ENCODE data around the gene SLC9A9.

SLC9A9 gene

DNA sequence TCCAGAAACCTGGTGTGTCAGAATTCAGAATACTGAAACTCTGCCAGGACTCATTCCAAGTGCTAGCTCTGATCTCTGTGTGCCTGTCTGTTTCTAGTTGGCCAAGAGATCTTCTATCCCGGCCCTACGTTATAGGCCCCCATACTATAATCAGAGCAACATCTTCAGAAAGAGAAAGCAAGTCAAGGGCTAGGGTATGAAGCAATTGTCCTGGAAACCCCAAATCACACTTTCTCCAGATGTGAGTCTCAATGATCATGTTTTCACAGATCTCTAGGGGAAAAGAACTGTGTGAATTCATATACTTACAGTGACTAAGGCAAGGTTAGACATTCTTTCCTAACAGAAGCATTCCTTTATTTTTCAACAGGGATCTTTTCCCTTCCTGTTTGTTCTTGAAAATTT is 309.7 kb downstream of the SLC9A9 start:
- TF ChIP-seq, protein P1, sequence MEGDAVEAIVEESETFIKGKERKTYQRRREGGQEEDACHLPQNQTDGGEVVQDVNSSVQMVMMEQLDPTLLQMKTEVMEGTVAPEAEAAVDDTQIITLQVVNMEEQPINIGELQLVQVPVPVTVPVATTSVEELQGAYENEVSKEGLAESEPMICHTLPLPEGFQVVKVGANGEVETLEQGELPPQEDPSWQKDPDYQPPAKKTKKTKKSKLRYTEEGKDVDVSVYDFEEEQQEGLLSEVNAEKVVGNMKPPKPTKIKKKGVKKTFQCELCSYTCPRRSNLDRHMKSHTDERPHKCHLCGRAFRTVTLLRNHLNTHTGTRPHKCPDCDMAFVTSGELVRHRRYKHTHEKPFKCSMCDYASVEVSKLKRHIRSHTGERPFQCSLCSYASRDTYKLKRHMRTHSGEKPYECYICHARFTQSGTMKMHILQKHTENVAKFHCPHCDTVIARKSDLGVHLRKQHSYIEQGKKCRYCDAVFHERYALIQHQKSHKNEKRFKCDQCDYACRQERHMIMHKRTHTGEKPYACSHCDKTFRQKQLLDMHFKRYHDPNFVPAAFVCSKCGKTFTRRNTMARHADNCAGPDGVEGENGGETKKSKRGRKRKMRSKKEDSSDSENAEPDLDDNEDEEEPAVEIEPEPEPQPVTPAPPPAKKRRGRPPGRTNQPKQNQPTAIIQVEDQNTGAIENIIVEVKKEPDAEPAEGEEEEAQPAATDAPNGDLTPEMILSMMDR (IDR thresholded peaks at IDR 0.05; ENCODE audit: control insufficient read depth, insufficient read depth, low read depth, low read length, missing control alignments), result no peak
- no peak overlapping the region for H3K4me3 ChIP-seq (ENCODE audit: control insufficient read depth, low read depth, low read length)
- peak; percentile 67 for DNase-seq (ENCODE audit: low read depth)

DNA sequence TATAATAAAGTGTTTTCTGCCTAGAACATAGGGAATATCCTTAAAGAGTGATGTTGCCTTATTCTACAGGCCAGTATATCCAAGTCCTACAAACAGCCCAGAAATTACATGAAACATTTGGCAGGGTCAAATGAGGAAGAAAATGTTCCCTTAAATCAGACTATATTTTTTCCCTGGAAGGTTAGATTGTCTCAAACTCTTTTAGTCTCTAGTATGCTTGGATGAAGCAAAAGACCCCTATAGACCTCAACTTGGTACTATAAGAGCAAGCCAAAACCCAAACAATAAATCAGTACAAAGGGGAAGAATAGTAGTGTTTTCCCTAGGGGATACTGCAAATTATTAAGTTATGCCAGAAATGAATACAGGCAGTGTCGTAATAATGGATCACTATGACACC is 310.2 kb downstream of the SLC9A9 start:
- DNase-seq (ENCODE audit: low read depth), result no peak
- H3K4me3 ChIP-seq (ENCODE audit: control insufficient read depth, low read depth, low read length), result no peak overlapping the region
- TF ChIP-seq, protein P1 (IDR thresholded peaks at IDR 0.05; ENCODE audit: control insufficient read depth, insufficient read depth, low read depth, low read length, missing control alignments), result no peak

DNA sequence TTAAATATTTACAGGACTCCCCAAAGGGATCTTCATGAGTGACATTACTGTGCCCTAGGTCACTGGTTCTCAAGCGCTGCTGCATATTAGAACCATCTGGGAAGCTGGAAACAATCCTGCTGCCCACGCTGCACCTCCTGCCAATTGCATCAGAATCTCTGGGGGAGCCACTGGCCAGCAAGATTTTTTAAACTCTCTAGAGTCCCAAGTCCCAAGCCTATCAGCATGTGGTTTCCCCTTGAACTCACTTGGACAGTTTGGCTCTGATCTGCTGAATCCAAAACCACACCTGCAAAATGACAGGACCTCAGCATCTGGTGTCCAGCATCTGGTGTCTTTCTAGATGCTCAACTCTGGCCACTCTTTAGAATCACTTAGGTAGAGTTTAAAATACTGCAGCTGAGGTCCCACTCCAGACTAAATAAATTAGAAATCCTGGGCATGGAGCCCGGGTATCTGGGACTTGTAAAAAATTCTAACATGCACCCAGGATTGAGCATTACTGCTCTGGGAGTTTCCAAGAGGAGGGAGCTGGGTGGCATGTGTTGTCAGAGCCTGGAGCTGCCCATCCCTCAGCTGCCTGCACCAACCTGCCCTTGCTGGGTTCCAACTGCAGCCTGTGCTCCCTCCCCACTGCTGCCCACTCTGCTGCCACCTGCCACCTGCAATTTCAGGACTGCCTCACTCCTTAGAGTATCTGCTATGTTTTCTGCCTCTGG is 311.3 kb downstream of the SLC9A9 start:
- no peak overlapping the region for H3K4me3 ChIP-seq (ENCODE audit: control insufficient read depth, low read depth, low read length)
- peak; percentile 63 for DNase-seq (ENCODE audit: low read depth)
- TF ChIP-seq, protein P1 (IDR thresholded peaks at IDR 0.05; ENCODE audit: control insufficient read depth, insufficient read depth, low read depth, low read length, missing control alignments), result no peak

DNA sequence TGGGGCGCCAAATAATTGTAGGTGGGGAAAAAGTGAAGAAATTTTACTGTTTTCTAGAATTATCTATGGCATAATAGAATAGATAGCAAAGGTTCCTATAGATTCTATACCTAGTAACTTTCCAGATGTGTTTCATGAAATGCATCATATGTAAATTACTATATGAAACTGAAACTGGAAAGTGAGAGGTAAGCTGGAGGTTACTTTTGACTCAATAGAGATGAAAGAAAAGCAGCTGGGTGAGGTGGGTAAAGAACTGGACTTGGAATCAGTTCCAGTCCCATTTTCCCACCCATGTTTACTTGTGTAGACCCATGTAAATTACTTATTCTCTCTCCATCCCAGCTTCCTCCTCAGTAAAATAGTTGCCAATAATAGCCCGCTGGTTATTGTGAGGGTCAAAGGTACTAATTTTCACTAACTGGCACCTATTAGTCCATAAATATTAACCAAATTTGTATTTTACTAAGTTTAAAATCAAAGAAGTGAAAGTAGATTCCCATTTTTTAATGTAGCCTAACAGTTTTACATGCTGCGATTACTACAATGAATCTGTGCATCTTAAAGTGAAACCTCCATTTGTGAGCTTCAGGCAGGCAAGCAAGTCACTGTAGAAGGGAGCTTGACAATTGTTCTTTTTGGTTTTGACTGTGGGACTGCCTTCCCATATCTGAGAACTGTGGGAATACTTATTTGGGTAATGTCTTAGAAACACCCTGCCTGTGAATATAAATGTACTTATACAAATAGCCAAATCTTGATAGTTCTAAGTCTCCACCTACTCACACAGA is 312.1 kb downstream of the SLC9A9 start:
- TF ChIP-seq, protein P1 (IDR thresholded peaks at IDR 0.05; ENCODE audit: control insufficient read depth, insufficient read depth, low read depth, low read length, missing control alignments), result no peak
- H3K4me3 ChIP-seq (ENCODE audit: control insufficient read depth, low read depth, low read length), result no peak overlapping the region
- DNase-seq (ENCODE audit: low read depth), result no peak

DNA sequence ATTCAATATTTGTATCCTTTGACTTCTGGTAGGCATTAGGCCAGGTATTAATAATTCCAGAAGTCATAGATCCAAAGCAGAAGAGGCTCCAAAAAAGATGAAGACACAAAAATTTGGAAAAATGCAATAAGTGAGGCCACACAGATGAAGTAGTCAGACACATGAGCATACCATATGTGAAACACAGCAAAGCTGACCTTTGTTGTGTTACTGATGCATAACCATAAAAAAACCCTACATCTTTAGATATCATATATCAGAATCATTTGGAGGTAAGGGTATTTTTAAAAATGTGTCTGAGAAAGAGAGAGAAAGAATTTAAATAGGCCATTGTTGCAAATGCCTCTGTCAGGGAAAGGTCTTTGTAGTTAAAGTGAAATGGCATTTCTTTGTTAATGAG is 314.9 kb downstream of the SLC9A9 start:
- no peak for DNase-seq (ENCODE audit: low read depth)
- no peak overlapping the region for H3K4me3 ChIP-seq (ENCODE audit: control insufficient read depth, low read depth, low read length)
- TF ChIP-seq, protein P1 (IDR thresholded peaks at IDR 0.05; ENCODE audit: control insufficient read depth, insufficient read depth, low read depth, low read length, missing control alignments), result no peak

DNA sequence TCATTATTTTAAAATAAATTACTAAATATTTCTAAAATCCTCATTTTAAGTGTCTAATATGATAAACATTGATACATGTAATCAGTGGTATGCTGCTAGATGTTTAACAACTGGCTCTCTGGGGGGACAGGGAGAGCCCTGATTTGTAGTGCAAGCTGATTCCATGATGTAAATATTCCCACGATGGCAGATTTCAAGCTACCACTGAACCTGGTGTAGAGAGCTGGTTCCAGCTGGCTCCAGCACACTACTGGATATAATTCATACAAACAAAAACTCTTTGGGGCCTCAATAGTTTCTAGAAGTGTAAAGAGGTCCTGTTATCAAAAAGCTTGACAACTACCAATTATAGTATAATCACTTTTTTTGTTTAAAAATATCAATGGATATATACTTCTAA is 316.2 kb downstream of the SLC9A9 start:
- TF ChIP-seq, protein P1 (IDR thresholded peaks at IDR 0.05; ENCODE audit: control insufficient read depth, insufficient read depth, low read depth, low read length, missing control alignments), result no peak
- H3K4me3 ChIP-seq (ENCODE audit: control insufficient read depth, low read depth, low read length), result no peak overlapping the region
- DNase-seq (ENCODE audit: low read depth), result no peak

Measured in AG09309 (cell line).